H1 (cell line): Measurements from ENCODE around the gene CRHR1. TPM values are rescaled to one million over a fixed set of nuclear protein-coding genes. Genes with fewer than 3 reads are reported as not detected.

Experiments
- CTCF ChIA-PET: fragments of 300-600 bp; sonication (Branson Sonifier 250); formaldehyde crosslinking; loops from one replicate; lab custom pipeline; 2021; ENCODE audit not compliant: partially characterized antibody; lab: Charles Lee
- POLR2A ChIA-PET: fragments of 300-600 bp; sonication (Branson Sonifier 250); formaldehyde crosslinking; loops from one replicate; lab custom pipeline; 2021; ENCODE audit warnings: inconsistent platforms; ENCODE audit not compliant: partially characterized antibody; lab: Charles Lee
- DNase-seq, 2 experiments: peaks; one replicate each; pipeline versions ENCODE4 v3.0.0 to v3.0.0-alpha.2; 2010 to 2022; ENCODE audit warnings: low spot score in 2 of 2, low read depth in 1 of 2, mixed read lengths in 1 of 2
- FAIRE-seq: peaks from 2 replicates; lab custom pipeline; 2011; peaks lifted over from hg19 to GRCh38; lab: Jason Lieb, UNC
- H2AFZ ChIP-seq: 2 replicates; pipeline ENCODE4 v1.8.1; 2012; ENCODE audit warnings: low read length, inconsistent platforms
- H2AK5ac ChIP-seq: 2 replicates; pipeline ENCODE4 v1.6.1; 2013; ENCODE audit warnings: low read depth, low read length
- H2BK120ac ChIP-seq: replicated peaks from 2 replicates; pipeline ENCODE3; 2013; ENCODE audit warnings: low read depth, low read length, inconsistent platforms
- H2BK12ac ChIP-seq: 2 replicates; pipeline ENCODE4 v1.6.1; 2013; ENCODE audit warnings: low read depth, low read length
- H2BK15ac ChIP-seq: 2 replicates; pipeline ENCODE4 v1.6.1; 2013; ENCODE audit warnings: low read length
- H2BK20ac ChIP-seq: 2 replicates; pipeline ENCODE4 v1.6.1; 2013; ENCODE audit warnings: low read length
- H2BK5ac ChIP-seq: 2 replicates; pipeline ENCODE4 v1.6.1; 2013; ENCODE audit warnings: low read depth, low read length
- H3K14ac ChIP-seq: 2 replicates; pipeline ENCODE4 v1.6.1; 2013; ENCODE audit warnings: inconsistent platforms; ENCODE audit not compliant: insufficient read length
- H3K18ac ChIP-seq: 2 replicates; pipeline ENCODE4 v1.6.1; 2013; ENCODE audit warnings: low read length; ENCODE audit errors: extremely low read depth
- H3K23ac ChIP-seq: 2 replicates; pipeline ENCODE4 v1.6.1; 2013; ENCODE audit warnings: inconsistent platforms; ENCODE audit not compliant: insufficient read length
- H3K23me2 ChIP-seq: 2 replicates; pipeline ENCODE4 v1.6.1; 2013; ENCODE audit warnings: low read depth, low read length
- H3K27ac ChIP-seq: 2 replicates; pipeline ENCODE4 v1.6.1; 2011; ENCODE audit warnings: low read depth, low read length, inconsistent platforms
- H3K27me3 ChIP-seq, 4 experiments: replicated peaks in 1 of 4; 1 replicate in 1 of 4; 2 replicates in 3 of 4; pipeline versions ENCODE4 v1.6.1 to v1.8.1; 2011 to 2013; ENCODE audit warnings: low read length in 3 of 4, mild to moderate bottlenecking in 3 of 4, inconsistent platforms in 2 of 4, mixed read lengths in 2 of 4, moderate library complexity in 1 of 4; ENCODE audit not compliant: control insufficient read depth in 3 of 4, insufficient read depth in 3 of 4; ENCODE audit errors: extremely low read depth in 1 of 4
- H3K36me3 ChIP-seq, 4 experiments: 2 replicates each; pipeline versions ENCODE4 v1.6.1 to v1.8.1; 2011 to 2013; ENCODE audit warnings: mild to moderate bottlenecking in 4 of 4, low read length in 3 of 4, moderate library complexity in 2 of 4, control low read depth in 1 of 4, inconsistent platforms in 1 of 4; ENCODE audit not compliant: insufficient read depth in 4 of 4, control insufficient read depth in 2 of 4
- H3K4ac ChIP-seq: replicated peaks from 2 replicates; pipeline ENCODE3; 2013; ENCODE audit warnings: low read length, low read depth, mixed read lengths, inconsistent platforms; ENCODE audit not compliant: insufficient read length
- H3K4me1 ChIP-seq, 4 experiments: replicated peaks in 1 of 4; 1 replicate in 1 of 4; 2 replicates in 3 of 4; pipeline versions ENCODE4 v1.6.1 to v1.8.1; 2011 to 2013; ENCODE audit warnings: low read length in 3 of 4, inconsistent platforms in 2 of 4, mixed read lengths in 1 of 4; ENCODE audit not compliant: insufficient read depth in 4 of 4, control insufficient read depth in 3 of 4
- H3K4me2 ChIP-seq, 2 experiments: 2 replicates each; pipeline versions ENCODE4 v1.6.1 to v1.8.1; 2011 to 2013; ENCODE audit warnings: low read depth in 2 of 2, low read length in 2 of 2, control low read depth in 1 of 2, inconsistent platforms in 1 of 2, mild to moderate bottlenecking in 1 of 2; ENCODE audit not compliant: insufficient read depth in 1 of 2
- H3K4me3 ChIP-seq, 4 experiments: fragments of 200-600, 300-600 bp in 1 of 4; sonication (generic), shearing (Covaris generic), sonication (Bioruptor Twin) in 1 of 4; 2 replicates each; pipeline versions ENCODE4 v1.5.1 to v1.8.1; 2011 to 2016; ENCODE audit warnings: low read length in 4 of 4, low read depth in 3 of 4, control low read depth in 2 of 4, inconsistent platforms in 2 of 4, mild to moderate bottlenecking in 2 of 4, mixed read lengths in 1 of 4, moderate library complexity in 1 of 4; ENCODE audit not compliant: insufficient read depth in 2 of 4; ENCODE audit errors: extremely low read depth in 1 of 4
- H3K56ac ChIP-seq: replicated peaks from 2 replicates; pipeline ENCODE3; 2013; ENCODE audit warnings: low read depth, mild to moderate bottlenecking, mixed read lengths, low read length, inconsistent platforms; ENCODE audit not compliant: insufficient read length
- H3K79me1 ChIP-seq: 2 replicates; pipeline ENCODE4 v1.6.1; 2013; ENCODE audit warnings: low read depth, low read length, control low read depth
- H3K79me2 ChIP-seq, 2 experiments: 2 replicates each; pipeline versions ENCODE4 v1.6.1 to v1.8.1; 2012 to 2013; ENCODE audit warnings: low read length in 2 of 2, mild to moderate bottlenecking in 2 of 2, inconsistent platforms in 1 of 2; ENCODE audit not compliant: insufficient read depth in 2 of 2, control insufficient read depth in 1 of 2
- H3K9ac ChIP-seq, 4 experiments: replicated peaks in 1 of 4; 1 replicate in 1 of 4; 2 replicates in 3 of 4; pipeline versions ENCODE4 v1.6.1 to v1.8.1; 2011 to 2013; ENCODE audit warnings: low read depth in 3 of 4, low read length in 3 of 4, control low read depth in 2 of 4, mild to moderate bottlenecking in 2 of 4, moderate library complexity in 2 of 4, inconsistent platforms in 1 of 4; ENCODE audit errors: extremely low read depth in 1 of 4
- H3K9me3 ChIP-seq, 2 experiments: 2 replicates each; pipeline versions ENCODE4 v1.6.1 to v1.8.1; 2012 to 2013; ENCODE audit warnings: mild to moderate bottlenecking in 2 of 2, moderate library complexity in 2 of 2, control low read depth in 1 of 2, inconsistent platforms in 1 of 2, low read depth in 1 of 2, low read length in 1 of 2, mixed read lengths in 1 of 2; ENCODE audit not compliant: insufficient read depth in 2 of 2
- H4K20me1 ChIP-seq, 2 experiments: replicated peaks in 1 of 2; 2 replicates each; pipeline versions ENCODE3 to v1.8.1; 2011 to 2013; ENCODE audit warnings: inconsistent platforms in 2 of 2, low read length in 2 of 2, mild to moderate bottlenecking in 1 of 2; ENCODE audit not compliant: insufficient read depth in 2 of 2, control insufficient read depth in 1 of 2
- H4K5ac ChIP-seq: 2 replicates; pipeline ENCODE4 v1.6.1; 2013; ENCODE audit warnings: low read length, low read depth, mixed read lengths, inconsistent platforms; ENCODE audit not compliant: insufficient read length
- H4K8ac ChIP-seq: 2 replicates; pipeline ENCODE4 v1.8.0; 2013; ENCODE audit warnings: mild to moderate bottlenecking, moderate library complexity, low read length, inconsistent platforms; ENCODE audit not compliant: insufficient read depth; ENCODE audit errors: extremely low read depth
- H4K91ac ChIP-seq: replicated peaks from 2 replicates; pipeline ENCODE3; 2013; ENCODE audit warnings: low read length, mixed read lengths, inconsistent platforms; ENCODE audit not compliant: insufficient read length
- BRCA1 ChIP-seq: IDR thresholded peaks from 2 replicates; pipeline ENCODE4 v1.6.1; 2012; ENCODE audit warnings: low read depth, low read length, improper control_type of control experiment
- CREB1 ChIP-seq: IDR thresholded peaks from 2 replicates; pipeline ENCODE4 v1.6.1; 2012; ENCODE audit warnings: inconsistent platforms
- KDM1A ChIP-seq: fragments of 200-600, 300-600 bp; sonication (generic); IDR thresholded peaks from 2 replicates; pipeline ENCODE4 v1.7.1; 2016; ENCODE audit warnings: mild to moderate bottlenecking, low read length, borderline replicate concordance
- SIX5 ChIP-seq: IDR thresholded peaks from 2 replicates; pipeline ENCODE4 v1.6.1; 2011; ENCODE audit warnings: mild to moderate bottlenecking, low read depth, low read length
- WGBS, 2 experiments: shearing (Covaris generic) in 1 of 2; methylation state at CpG; one replicate each; pipeline versions ENCODE4 v1.1.6 to v1.1.7; 2013 to 2015; ENCODE audit warnings: low lambda C conversion rate in 2 of 2, mixed read lengths in 2 of 2, inconsistent platforms in 1 of 2, low coverage in 1 of 2, missing lambda C conversion rate in 1 of 2; ENCODE audit not compliant: insufficient replicate concordance in 2 of 2, insufficient coverage in 1 of 2, insufficient read length in 1 of 2; ENCODE audit errors: extremely low coverage in 1 of 2, missing lambda C conversion rate in 1 of 2; 5-methylcytosine and 5-hydroxymethylcytosine counted together
- polyA plus RNA-seq, 7 experiments: library from polyadenylated mRNA; depleted of rRNA in 3 of 7; stranded (reverse) in 5 of 7; unstranded in 2 of 7; fragments of >200 nt in 5 of 7; fragments of 200-250 nt in 2 of 7; gene quantifications; 1 replicate in 5 of 7; 2 replicates in 1 of 7; 4 replicates in 1 of 7; pipeline versions ENCODE4 v1.2.1 to v1.2.3, GENCODE V29; 2011 to 2013; ENCODE audit warnings: missing spikeins in 2 of 7, mixed read lengths in 2 of 7
- total RNA-seq: library from RNA; stranded (reverse); fragmentation: NEBNext Ultra II Directional; extraction: Animal tissue kit (Norgen Biotek cat#: 25700); gene quantifications from 2 replicates; pipeline ENCODE4 v1.2.1, GENCODE V29; 2021

The CRHR1 gene
- total and polyA plus RNA-seq, 2 of the 8 experiments (the other 6 are each of a cell fraction or from before 2014, with no cell fraction given): 0.56 to 1.7 TPM

DNA sequence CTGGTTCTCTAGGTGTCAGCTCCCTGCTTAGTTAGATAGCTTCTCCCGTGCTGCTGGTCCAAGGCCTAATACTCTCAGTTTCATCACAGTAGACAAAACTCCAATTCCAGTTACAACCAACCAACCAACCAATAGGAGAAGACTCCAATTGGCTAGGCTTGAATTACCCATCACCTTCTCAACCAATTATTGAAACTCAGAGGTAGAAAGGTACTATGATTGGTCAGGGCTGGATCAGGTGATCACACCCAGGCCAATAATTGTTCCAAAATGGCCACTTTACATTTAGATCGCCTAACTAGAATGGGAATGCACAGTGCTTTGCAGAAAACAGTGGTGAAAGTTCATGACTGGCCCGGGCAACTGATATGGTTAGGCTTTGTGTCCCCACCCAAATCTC is 49.5 kb upstream of the CRHR1 start:
- Histone ChIP-seq H3K18ac (no peak overlapping the region), H3K23ac (no peak overlapping the region), H3K14ac (no peak overlapping the region), H3K27me3 (peaks cover 0 to 3% (median under 1%) of the 10 kb centered on the region in 4 experiments; a peak in 2 of 7 replicates), H3K4me3 (no peak overlapping the region), H2BK120ac (no peak overlapping the region), H3K23me2 (no peaks in the 10 kb centered on the region), H2BK20ac (no peak overlapping the region), H2BK12ac (no peak overlapping the region), H4K8ac (no peak overlapping the region), H3K4me2 (no peak overlapping the region), H2AFZ (no peak overlapping the region), H3K27ac (no peak overlapping the region), H3K4me1 (no peaks in the 10 kb centered on the region), H3K79me2 (no peaks in the 10 kb centered on the region), H4K20me1 (no peaks in the 10 kb centered on the region), H3K9ac (no peak overlapping the region), H2AK5ac (no peak overlapping the region), H3K4ac (no peak overlapping the region), H2BK15ac (no peak overlapping the region), H4K91ac (no peak overlapping the region), H3K9me3 (0 out of 4 replicates have a peak, but pooled peaks cover 3% of the 10 kb centered on the region in 2 experiments), H3K56ac (no peak overlapping the region), H3K79me1 (no peaks in the 10 kb centered on the region), H2BK5ac (no peak overlapping the region), H4K5ac (no peak overlapping the region), H3K36me3 (no peaks in the 10 kb centered on the region)
- DNase-seq (no peak), FAIRE-seq (no peak)
- POLR2A ChIA-PET: interaction anchor here (1.0 kb wide), 1 partner anchor 92 kb away, joined by 4 read pairs; no protein-coding TSS in a partner anchor
- WGBS, 2 experiments: 90% methylated on average over 3 of the region's 3 CpGs; no CpG with 5 or more reads in 1 of the 2 experiments
- CTCF ChIA-PET: interaction anchor here (1.5 to 6.6 kb wide), 4 partner anchors 11 to 77 kb away, joined by 3 to 38 read pairs (median 8); no protein-coding TSS in a partner anchor
- TF ChIP-seq KDM1A (no peak), BRCA1 (no peak), CREB1 (no peak), SIX5 (no peak)
